Astrocyte of the spinal cord (primary cell): ENCODE data around the gene ASCL2.

ENCODE experiments used
- DNase-seq: peaks from one replicate; pipeline ENCODE4 v3.0.0; 2011; ENCODE audit warnings: low read depth, low spot score
- H3K4me3 ChIP-seq: 2 replicates; pipeline ENCODE4 v1.5.1; 2011; ENCODE audit warnings: low read depth, mild to moderate bottlenecking, low read length, moderate library complexity
- in situ Hi-C: cut with HindIII; loops from 2 replicates; pipeline ENCODE4 v1.10.0; 2017; ENCODE audit warnings: low sequenced_read_pairs
- TF ChIP-seq, protein P1 (sequence below): IDR thresholded peaks from 2 replicates; pipeline ENCODE4 v1.5.1; 2012; ENCODE audit warnings: low read depth, mild to moderate bottlenecking, low read length, inconsistent platforms

The ASCL2 gene

GRCh38 chr11:2219318-2220017 lies 50.9 kb downstream of the ASCL2 start:
- H3K4me3 ChIP-seq, result no peak overlapping the region
- DNase-seq, result no peak
- in situ Hi-C loops, result no loop called here
- TF ChIP-seq, protein P1, sequence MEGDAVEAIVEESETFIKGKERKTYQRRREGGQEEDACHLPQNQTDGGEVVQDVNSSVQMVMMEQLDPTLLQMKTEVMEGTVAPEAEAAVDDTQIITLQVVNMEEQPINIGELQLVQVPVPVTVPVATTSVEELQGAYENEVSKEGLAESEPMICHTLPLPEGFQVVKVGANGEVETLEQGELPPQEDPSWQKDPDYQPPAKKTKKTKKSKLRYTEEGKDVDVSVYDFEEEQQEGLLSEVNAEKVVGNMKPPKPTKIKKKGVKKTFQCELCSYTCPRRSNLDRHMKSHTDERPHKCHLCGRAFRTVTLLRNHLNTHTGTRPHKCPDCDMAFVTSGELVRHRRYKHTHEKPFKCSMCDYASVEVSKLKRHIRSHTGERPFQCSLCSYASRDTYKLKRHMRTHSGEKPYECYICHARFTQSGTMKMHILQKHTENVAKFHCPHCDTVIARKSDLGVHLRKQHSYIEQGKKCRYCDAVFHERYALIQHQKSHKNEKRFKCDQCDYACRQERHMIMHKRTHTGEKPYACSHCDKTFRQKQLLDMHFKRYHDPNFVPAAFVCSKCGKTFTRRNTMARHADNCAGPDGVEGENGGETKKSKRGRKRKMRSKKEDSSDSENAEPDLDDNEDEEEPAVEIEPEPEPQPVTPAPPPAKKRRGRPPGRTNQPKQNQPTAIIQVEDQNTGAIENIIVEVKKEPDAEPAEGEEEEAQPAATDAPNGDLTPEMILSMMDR, result no peak
